ENCODE results near the gene CADM1.

DNA sequence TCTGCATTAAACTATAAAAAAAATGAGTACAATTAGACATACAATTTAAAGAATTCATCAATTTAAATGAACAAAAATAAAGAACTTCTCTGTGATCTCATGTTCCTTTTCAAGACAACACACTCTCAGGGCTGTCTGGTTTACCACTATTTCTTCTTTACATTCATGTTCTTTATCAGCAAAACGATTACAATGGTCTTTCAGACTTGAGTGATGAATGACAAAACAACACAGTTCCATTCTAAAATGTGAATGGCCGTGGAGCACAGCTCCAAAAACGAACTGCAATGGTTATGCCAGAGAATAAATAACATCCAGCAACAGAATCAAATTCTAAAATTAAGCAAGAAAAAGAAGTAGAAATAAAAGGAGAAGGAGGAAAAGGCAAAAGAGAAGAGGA, 113.1 kb downstream of the CADM1 start:
- TF ChIP-seq, protein P1, sequence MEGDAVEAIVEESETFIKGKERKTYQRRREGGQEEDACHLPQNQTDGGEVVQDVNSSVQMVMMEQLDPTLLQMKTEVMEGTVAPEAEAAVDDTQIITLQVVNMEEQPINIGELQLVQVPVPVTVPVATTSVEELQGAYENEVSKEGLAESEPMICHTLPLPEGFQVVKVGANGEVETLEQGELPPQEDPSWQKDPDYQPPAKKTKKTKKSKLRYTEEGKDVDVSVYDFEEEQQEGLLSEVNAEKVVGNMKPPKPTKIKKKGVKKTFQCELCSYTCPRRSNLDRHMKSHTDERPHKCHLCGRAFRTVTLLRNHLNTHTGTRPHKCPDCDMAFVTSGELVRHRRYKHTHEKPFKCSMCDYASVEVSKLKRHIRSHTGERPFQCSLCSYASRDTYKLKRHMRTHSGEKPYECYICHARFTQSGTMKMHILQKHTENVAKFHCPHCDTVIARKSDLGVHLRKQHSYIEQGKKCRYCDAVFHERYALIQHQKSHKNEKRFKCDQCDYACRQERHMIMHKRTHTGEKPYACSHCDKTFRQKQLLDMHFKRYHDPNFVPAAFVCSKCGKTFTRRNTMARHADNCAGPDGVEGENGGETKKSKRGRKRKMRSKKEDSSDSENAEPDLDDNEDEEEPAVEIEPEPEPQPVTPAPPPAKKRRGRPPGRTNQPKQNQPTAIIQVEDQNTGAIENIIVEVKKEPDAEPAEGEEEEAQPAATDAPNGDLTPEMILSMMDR (optimal IDR thresholded peaks at IDR 0.05 in 1 of 3, IDR thresholded peaks at IDR 0.05 in 1 of 3, conservative IDR thresholded peaks at IDR 0.05 in 1 of 3; ENCODE audit: extremely low read depth in 1 of 3, insufficient read depth in 2 of 3, low read length in 3 of 3) = no peak
- TF ChIP-seq EZH2 (IDR thresholded peaks at IDR 0.05; ENCODE audit: low read length) = no peak

Measured in keratinocyte (primary cell).